GM19397 (cell line): Measurements from ENCODE around the gene FBXL17.

Source experiments
- ATAC-seq: cut with Tn5 transposase; IDR thresholded peaks from one replicate; pipeline ENCODE4 v1.9.1; 2021; ENCODE audit warnings: mild to moderate bottlenecking, moderate library complexity; ENCODE audit not compliant: unreplicated experiment

The FBXL17 gene

GRCh38 chr5:107964722-107965121 is 417.2 kb downstream of the FBXL17 start:
- no peak for ATAC-seq

GRCh38 chr5:107959573-107960279 is 422.2 kb downstream of the FBXL17 start:
- ATAC-seq, result no peak

GRCh38 chr5:107958861-107959260 is 423.0 kb downstream of the FBXL17 start:
- no peak for ATAC-seq

GRCh38 chr5:107958432-107958831 is 423.5 kb downstream of the FBXL17 start:
- no peak for ATAC-seq

DNA sequence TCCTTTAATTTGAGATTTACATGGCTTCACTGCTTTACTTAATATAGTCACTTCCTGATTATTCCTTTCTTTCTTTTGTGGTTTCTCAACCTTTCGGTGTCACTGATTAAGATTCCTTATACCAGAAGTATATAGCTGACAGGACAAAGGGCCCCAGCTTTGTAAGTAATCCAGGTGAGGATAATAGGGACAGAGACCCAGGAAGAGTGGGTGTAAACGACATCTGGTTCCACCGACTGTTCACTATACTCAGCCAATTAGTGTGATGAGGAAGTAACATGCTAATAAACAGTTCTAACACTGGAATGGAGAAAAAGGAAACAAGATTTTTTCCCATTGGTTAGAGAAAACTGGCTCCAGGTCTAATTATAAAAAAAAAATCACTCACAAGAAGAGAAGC is 424.8 kb downstream of the FBXL17 start:
- ATAC-seq, result no peak

GRCh38 chr5:107955321-107955720 is 426.6 kb downstream of the FBXL17 start:
- ATAC-seq, result no peak

DNA sequence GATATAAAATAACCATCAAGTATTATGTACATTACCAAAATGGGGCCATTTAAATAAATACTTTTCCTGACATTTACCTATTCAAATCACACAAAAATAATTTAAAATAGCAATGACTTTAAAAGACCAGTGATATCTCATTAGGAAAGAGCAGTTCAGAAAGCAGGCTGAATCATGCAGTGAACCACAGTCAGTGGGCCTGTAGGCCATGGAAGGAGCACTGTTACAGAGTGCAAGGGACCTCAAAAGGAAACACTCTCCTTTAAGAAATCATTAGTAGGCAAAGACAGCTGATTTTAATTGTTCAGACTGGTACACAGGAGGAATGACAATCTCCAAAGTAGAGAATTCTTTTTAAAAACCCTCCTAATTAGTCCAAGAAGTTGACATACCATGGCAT is 427.6 kb downstream of the FBXL17 start:
- ATAC-seq, result no peak

- no peak for ATAC-seq
These were observed 429.4 kb downstream of the FBXL17 start for GRCh38 chr5:107952450-107952849.

DNA sequence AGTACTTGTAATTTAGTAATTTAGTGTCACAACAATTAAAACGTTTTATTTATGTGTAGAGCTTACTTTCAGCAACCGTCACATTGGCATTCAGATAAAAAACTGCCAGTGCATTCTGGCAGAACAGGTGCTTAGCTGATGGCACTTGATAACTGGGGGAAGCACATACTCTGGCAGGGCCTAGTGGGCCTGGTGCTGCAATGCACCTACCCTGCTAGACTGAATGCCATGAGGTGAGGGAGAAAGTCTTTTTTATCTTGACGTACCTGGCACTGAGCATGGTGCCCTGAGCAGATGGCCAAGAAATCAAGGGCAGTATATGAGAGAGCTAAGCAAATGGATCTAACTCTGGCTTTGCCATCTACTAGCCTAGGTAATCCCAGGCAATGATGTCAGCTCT is 430.6 kb downstream of the FBXL17 start:
- ATAC-seq, result no peak

DNA sequence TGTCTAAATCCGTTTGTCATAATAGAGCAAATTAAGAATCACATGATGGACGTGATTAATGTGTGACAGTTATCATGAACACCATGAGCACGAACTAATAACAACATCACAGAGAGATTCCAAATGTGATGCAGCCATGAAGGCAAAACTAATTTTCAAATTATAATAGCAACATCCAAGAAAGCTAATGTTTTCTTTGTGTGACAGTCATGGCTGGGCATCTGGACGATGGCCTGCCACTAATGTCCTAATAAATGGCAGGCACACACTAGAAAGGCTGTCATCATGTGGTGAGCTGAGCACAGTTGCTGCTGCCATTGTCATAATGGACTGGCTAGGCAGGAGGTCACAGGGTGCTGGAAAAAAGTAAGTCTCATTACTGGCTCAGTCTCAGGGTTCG is 431.1 kb downstream of the FBXL17 start:
- ATAC-seq, result no peak

- ATAC-seq, result no peak
These were observed 432.1 kb downstream of the FBXL17 start for GRCh38 chr5:107949688-107950341.

- ATAC-seq, result no peak
These were observed 433.5 kb downstream of the FBXL17 start for GRCh38 chr5:107948377-107948776.

- ATAC-seq, result no peak
These were observed 436.8 kb downstream of the FBXL17 start for GRCh38 chr5:107945061-107945460.

- no peak for ATAC-seq
These were observed 438.0 kb downstream of the FBXL17 start for GRCh38 chr5:107943923-107944322.

- no peak for ATAC-seq
These were observed 440.9 kb downstream of the FBXL17 start for GRCh38 chr5:107941036-107941435.

GRCh38 chr5:107937651-107938355 is 444.1 kb downstream of the FBXL17 start:
- ATAC-seq, result no peak

- no peak for ATAC-seq
These were observed 444.7 kb downstream of the FBXL17 start for GRCh38 chr5:107937204-107937603.

- ATAC-seq, result no peak
These were observed 445.4 kb downstream of the FBXL17 start for GRCh38 chr5:107936515-107936914.

DNA sequence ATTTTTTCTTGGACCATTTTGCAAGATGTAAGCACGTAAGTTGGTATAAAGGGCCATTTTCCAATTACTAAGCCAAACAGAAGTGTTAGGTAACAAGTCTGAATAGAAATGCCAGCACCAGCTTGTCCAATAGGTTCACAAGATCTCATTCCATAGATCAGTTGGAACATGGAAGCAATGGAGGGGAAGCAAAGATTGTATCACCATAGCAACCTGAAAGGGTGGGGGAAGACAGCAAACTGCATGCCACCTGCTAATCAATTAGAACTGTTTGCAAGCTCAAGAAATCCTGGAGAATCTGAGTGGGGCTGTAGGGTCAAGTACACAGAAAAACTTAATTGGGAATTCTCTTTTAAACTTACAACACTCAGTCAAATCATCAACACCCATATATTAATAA is 446.3 kb downstream of the FBXL17 start:
- no peak for ATAC-seq

DNA sequence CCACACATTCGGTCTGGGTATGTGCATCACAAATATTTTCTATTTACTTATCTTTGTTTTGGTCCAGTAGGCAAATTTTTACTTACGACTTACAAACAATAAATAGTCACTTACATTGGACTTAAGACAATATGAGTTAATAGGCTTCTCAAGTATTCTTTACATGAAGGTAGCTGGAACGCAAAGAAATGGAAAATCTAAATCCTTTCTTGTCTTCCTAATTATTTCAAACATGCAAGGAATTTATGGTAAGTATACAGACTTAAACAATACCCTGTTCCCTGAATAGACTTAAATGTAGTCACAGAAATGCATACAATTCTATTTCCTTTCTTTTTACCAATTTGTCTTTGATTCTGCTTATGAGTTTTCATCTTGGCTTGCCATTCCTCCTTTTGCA is 448.6 kb downstream of the FBXL17 start:
- no peak for ATAC-seq

GRCh38 chr5:107930891-107931290 is 451.0 kb downstream of the FBXL17 start:
- ATAC-seq, result no peak

DNA sequence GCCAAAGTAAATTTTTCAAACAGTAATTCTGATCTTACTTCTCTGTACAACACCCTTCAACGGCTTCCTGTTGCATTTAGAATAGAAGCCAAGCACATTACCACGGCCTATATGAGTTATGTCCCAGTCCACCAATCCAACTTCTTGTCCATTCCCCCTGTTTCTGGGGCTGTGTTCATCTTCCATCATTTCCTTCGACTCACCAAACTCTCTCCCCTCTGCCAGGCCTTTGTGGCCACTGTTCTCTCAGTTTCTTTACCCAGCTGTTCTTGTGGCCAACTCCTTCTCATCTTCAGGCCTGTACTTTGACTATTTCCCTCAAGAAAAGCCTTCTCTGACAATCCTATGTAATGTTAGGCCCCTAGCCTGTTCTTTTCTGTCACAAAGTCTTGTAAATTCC is 451.8 kb downstream of the FBXL17 start:
- ATAC-seq, result no peak
